Measurements from ENCODE around the gene PLXNA1. TPM values are rescaled to one million over a fixed set of nuclear protein-coding genes. Genes with fewer than 3 reads are reported as not detected.

Gene PLXNA1
- total and polyA plus RNA-seq, 10 of the 15 experiments (the other 5 are each of a cell fraction or from before 2014, with no cell fraction given): 0.03 to 16.4 (median 2.5) TPM

DNA sequence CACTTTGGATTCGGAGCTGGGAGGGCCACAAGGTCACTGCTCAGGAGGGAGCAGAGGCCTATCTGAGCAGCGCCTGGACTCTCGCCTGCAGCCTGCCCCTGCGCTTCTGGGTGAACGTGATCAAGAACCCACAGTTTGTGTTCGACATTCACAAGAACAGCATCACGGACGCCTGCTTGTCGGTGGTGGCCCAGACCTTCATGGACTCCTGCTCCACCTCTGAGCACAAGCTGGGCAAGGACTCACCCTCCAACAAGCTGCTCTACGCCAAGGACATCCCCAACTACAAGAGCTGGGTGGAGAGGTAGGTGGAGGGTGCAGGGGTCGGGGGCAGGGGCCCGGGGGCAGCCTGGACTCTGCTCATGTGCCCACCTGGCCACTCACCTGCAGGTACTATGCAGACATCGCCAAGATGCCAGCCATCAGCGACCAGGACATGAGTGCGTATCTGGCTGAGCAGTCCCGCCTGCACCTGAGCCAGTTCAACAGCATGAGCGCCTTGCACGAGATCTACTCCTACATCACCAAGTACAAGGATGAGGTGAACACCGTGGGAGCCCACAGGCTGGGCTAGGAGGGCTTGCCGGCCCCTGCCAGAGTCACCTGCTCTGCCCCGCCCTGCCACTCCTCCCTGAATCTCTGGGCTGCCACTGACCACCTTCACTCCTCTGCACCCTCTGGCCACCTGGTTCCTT, 49.5 kb downstream of the PLXNA1 start:
- Histone ChIP-seq H3K36me3 (ENCODE audit: control insufficient read depth in 2 of 2, insufficient read depth in 2 of 2, low read length in 1 of 2) (peaks cover 0 to 19% of the 10 kb centered on the region in 2 experiments; a peak in 2 of 4 replicates), H3K79me2 (ENCODE audit: control insufficient read depth, insufficient read depth, low read length) (no peaks in the 10 kb centered on the region), H4K20me1 (ENCODE audit: control insufficient read depth, insufficient read depth) (no peaks in the 10 kb centered on the region), H3K27ac (ENCODE audit: control insufficient read depth, insufficient read depth) (no peak overlapping the region), H3K9ac (ENCODE audit: control insufficient read depth, insufficient read depth, low read length) (no peak overlapping the region), H3K27me3 (replicated peaks in 1 of 2; ENCODE audit: control insufficient read depth in 2 of 2, insufficient read depth in 2 of 2, low read length in 1 of 2) (no peaks in the 10 kb centered on the region), H3K4me2 (ENCODE audit: control insufficient read depth, insufficient read depth) (no peak overlapping the region), H2AFZ (ENCODE audit: control insufficient read depth, low read depth, low read length) (no peak overlapping the region), H3K4me1 (ENCODE audit: control insufficient read depth, insufficient read depth, low read length) (no peaks in the 10 kb centered on the region), H3K9me3 (replicated peaks; ENCODE audit: control insufficient read depth, insufficient read depth, low read length) (no peaks in the 10 kb centered on the region), H3K4me3 (no peak overlapping the region)
- DNase-seq (ENCODE audit: low read depth, low spot score) (no peak), ATAC-seq (no peak), FAIRE-seq (no peak)
- RAD21 ChIA-PET (ENCODE audit: unreplicated experiment): no interaction called here
- CTCF ChIA-PET: no interaction called here
- intact Hi-C loops (cut with micrococcal nuclease; ENCODE audit: unreplicated experiment): no loop called here
- no TSS peak for BruUV-seq (replicated peaks)
- POLR2A ChIA-PET: no interaction called here
- 72% methylated on average over 20 of the region's 21 CpGs for WGBS (ENCODE audit: insufficient coverage, insufficient replicate concordance, low lambda C conversion rate, missing lambda C conversion rate)
- SMC1A ChIA-PET (ENCODE audit: uncharacterized antibody, unreplicated experiment): no interaction called here
- no peak for TF ChIP-seq ASH2L (IDR thresholded peaks at IDR 0.05; ENCODE audit: borderline replicate concordance, low read depth)
- TF ChIP-seq SIN3A (IDR thresholded peaks at IDR 0.05; ENCODE audit: low read depth, low read length): no peak
- no peak for TF ChIP-seq SMC3 (IDR thresholded peaks at IDR 0.05; ENCODE audit: borderline replicate concordance, low read length)
- TF ChIP-seq ZZZ3 (IDR thresholded peaks at IDR 0.05; ENCODE audit: control insufficient read depth, insufficient read length, low read depth): no peak
- no peak for TF ChIP-seq CHD1 (IDR thresholded peaks at IDR 0.05; ENCODE audit: low read depth, low read length)
- no peak for TF ChIP-seq ZNF622 (IDR thresholded peaks at IDR 0.05)
- no peak for TF ChIP-seq IRF4 (IDR thresholded peaks at IDR 0.05; ENCODE audit: low read depth, low read length)
- TF ChIP-seq, protein P1, sequence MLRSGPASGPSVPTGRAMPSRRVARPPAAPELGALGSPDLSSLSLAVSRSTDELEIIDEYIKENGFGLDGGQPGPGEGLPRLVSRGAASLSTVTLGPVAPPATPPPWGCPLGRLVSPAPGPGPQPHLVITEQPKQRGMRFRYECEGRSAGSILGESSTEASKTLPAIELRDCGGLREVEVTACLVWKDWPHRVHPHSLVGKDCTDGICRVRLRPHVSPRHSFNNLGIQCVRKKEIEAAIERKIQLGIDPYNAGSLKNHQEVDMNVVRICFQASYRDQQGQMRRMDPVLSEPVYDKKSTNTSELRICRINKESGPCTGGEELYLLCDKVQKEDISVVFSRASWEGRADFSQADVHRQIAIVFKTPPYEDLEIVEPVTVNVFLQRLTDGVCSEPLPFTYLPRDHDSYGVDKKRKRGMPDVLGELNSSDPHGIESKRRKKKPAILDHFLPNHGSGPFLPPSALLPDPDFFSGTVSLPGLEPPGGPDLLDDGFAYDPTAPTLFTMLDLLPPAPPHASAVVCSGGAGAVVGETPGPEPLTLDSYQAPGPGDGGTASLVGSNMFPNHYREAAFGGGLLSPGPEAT (IDR thresholded peaks at IDR 0.05; ENCODE audit: low read depth): no peak
- TF ChIP-seq ETV6 (conservative IDR thresholded peaks at IDR 0.05 in 1 of 2, IDR thresholded peaks at IDR 0.05 in 1 of 2; ENCODE audit: borderline replicate concordance in 1 of 2, low read depth in 1 of 2): no peak
- no peak for TF ChIP-seq RB1 (IDR thresholded peaks at IDR 0.05; ENCODE audit: borderline replicate concordance)
- TF ChIP-seq NR2C2 (IDR thresholded peaks at IDR 0.05; ENCODE audit: borderline replicate concordance, control insufficient read depth, insufficient read length, low read depth): no peak
- no peak for TF ChIP-seq HDGF (IDR thresholded peaks at IDR 0.05)
- TF ChIP-seq, protein P2, sequence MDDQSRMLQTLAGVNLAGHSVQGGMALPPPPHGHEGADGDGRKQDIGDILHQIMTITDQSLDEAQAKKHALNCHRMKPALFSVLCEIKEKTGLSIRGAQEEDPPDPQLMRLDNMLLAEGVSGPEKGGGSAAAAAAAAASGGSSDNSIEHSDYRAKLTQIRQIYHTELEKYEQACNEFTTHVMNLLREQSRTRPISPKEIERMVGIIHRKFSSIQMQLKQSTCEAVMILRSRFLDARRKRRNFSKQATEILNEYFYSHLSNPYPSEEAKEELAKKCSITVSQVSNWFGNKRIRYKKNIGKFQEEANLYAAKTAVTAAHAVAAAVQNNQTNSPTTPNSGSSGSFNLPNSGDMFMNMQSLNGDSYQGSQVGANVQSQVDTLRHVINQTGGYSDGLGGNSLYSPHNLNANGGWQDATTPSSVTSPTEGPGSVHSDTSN (IDR thresholded peaks at IDR 0.05; ENCODE audit: insufficient replicate concordance, low read depth, low read length): no peak
- in situ Hi-C loops (cut with MboI): no loop called here

Other genes with a start within 250 kb of the PLXNA1 start
- gene PRR23E, start 210.0 kb downstream of the PLXNA1 start, total RNA-seq (2014; rRNA removed): not detected in 2 replicates
- not detected in 2 replicates for gene PRR23E, start 210.0 kb downstream of the PLXNA1 start, total RNA-seq (2014; rRNA removed; fragmentation: Illumina TruSeq; extraction: Trizol)
- gene PRR23E, start 210.0 kb downstream of the PLXNA1 start, total RNA-seq (2021): not detected in 2 replicates
- gene PRR23E, start 210.0 kb downstream of the PLXNA1 start, polyA plus RNA-seq (2011; rRNA removed): not detected in 2 replicates
- gene PRR23E, start 210.0 kb downstream of the PLXNA1 start, polyA plus RNA-seq (2014; fragmentation: Illumina TruSeq; extraction: Trizol): not detected in 2 replicates
- gene PRR23E, start 210.0 kb downstream of the PLXNA1 start, polyA plus RNA-seq (2014; fragmentation: Nextera tagmentation; extraction: Ambion mirVana): not detected
- not detected in 2 replicates for gene PRR23E, start 210.0 kb downstream of the PLXNA1 start, polyA plus RNA-seq (2014; rRNA removed)
- gene PRR23E, start 210.0 kb downstream of the PLXNA1 start, polyA plus RNA-seq (2016; fragmentation: Nextera tagmentation; extraction: Ambion mirVana): not detected